ENCODE measurements around the gene WHRN.

Gene WHRN

GRCh38 chr9:114452219-114453165 lies 52.8 kb downstream of the WHRN start:
- Histone ChIP-seq H3K27ac (ENCODE audit: low read length) (no peak overlapping the region), H3K4me1 (ENCODE audit: control insufficient read depth, low read depth, low read length) (peaks cover 6% of the 10 kb centered on the region), H3K27me3 (ENCODE audit: control insufficient read depth, insufficient read depth, low read length) (no peaks in the 10 kb centered on the region), H3K36me3 (ENCODE audit: control insufficient read depth, low read depth, low read length) (no peaks in the 10 kb centered on the region), H3K9ac (ENCODE audit: low read length) (no peak overlapping the region), H3K4me3 (ENCODE audit: low read length) (no peak overlapping the region), H3K9me3 (ENCODE audit: control insufficient read depth, low read depth, low read length) (no peaks in the 10 kb centered on the region)

GRCh38 chr9:114451707-114452031 lies 53.6 kb downstream of the WHRN start:
- no peaks in the 10 kb centered on the region for H3K27me3 ChIP-seq (ENCODE audit: control insufficient read depth, insufficient read depth, low read length)
- peaks cover 6% of the 10 kb centered on the region for H3K4me1 ChIP-seq (ENCODE audit: control insufficient read depth, low read depth, low read length)
- H3K9ac ChIP-seq (ENCODE audit: low read length) = no peak overlapping the region
- no peak overlapping the region for H3K27ac ChIP-seq (ENCODE audit: low read length)
- H3K4me3 ChIP-seq (ENCODE audit: low read length) = no peak overlapping the region
- no peaks in the 10 kb centered on the region for H3K36me3 ChIP-seq (ENCODE audit: control insufficient read depth, low read depth, low read length)
- no peaks in the 10 kb centered on the region for H3K9me3 ChIP-seq (ENCODE audit: control insufficient read depth, low read depth, low read length)

GRCh38 chr9:114450833-114451706 lies 54.2 kb downstream of the WHRN start:
- Histone ChIP-seq H3K9ac (ENCODE audit: low read length) (peak overlapping the region; percentile 1), H3K4me3 (ENCODE audit: low read length) (no peak overlapping the region), H3K36me3 (ENCODE audit: control insufficient read depth, low read depth, low read length) (no peaks in the 10 kb centered on the region), H3K27me3 (ENCODE audit: control insufficient read depth, insufficient read depth, low read length) (no peaks in the 10 kb centered on the region), H3K9me3 (ENCODE audit: control insufficient read depth, low read depth, low read length) (no peaks in the 10 kb centered on the region), H3K27ac (ENCODE audit: low read length) (no peak overlapping the region), H3K4me1 (ENCODE audit: control insufficient read depth, low read depth, low read length) (peaks cover 6% of the 10 kb centered on the region)

- Histone ChIP-seq H3K36me3 (ENCODE audit: control insufficient read depth, low read depth, low read length) (no peaks in the 10 kb centered on the region), H3K27ac (ENCODE audit: low read length) (no peak overlapping the region), H3K4me3 (ENCODE audit: low read length) (no peak overlapping the region), H3K27me3 (ENCODE audit: control insufficient read depth, insufficient read depth, low read length) (no peaks in the 10 kb centered on the region), H3K9ac (ENCODE audit: low read length) (peak overlapping the region; percentile 1), H3K4me1 (ENCODE audit: control insufficient read depth, low read depth, low read length) (peaks cover 6% of the 10 kb centered on the region), H3K9me3 (ENCODE audit: control insufficient read depth, low read depth, low read length) (no peaks in the 10 kb centered on the region)
These were observed 55.1 kb downstream of the WHRN start for GRCh38 chr9:114450181-114450580.

- H3K36me3 ChIP-seq (ENCODE audit: control insufficient read depth, low read depth, low read length) = no peaks in the 10 kb centered on the region
- no peaks in the 10 kb centered on the region for H3K27me3 ChIP-seq (ENCODE audit: control insufficient read depth, insufficient read depth, low read length)
- no peak overlapping the region for H3K9ac ChIP-seq (ENCODE audit: low read length)
- no peak overlapping the region for H3K27ac ChIP-seq (ENCODE audit: low read length)
- H3K4me1 ChIP-seq (ENCODE audit: control insufficient read depth, low read depth, low read length) = peaks cover 6% of the 10 kb centered on the region
- no peaks in the 10 kb centered on the region for H3K9me3 ChIP-seq (ENCODE audit: control insufficient read depth, low read depth, low read length)
- H3K4me3 ChIP-seq (ENCODE audit: low read length) = no peak overlapping the region
These were observed 56.0 kb downstream of the WHRN start for GRCh38 chr9:114449236-114449635.

GRCh38 chr9:114448706-114449105 lies 56.6 kb downstream of the WHRN start:
- H3K9me3 ChIP-seq (ENCODE audit: control insufficient read depth, low read depth, low read length) = no peaks in the 10 kb centered on the region
- no peak overlapping the region for H3K9ac ChIP-seq (ENCODE audit: low read length)
- no peak overlapping the region for H3K27ac ChIP-seq (ENCODE audit: low read length)
- H3K36me3 ChIP-seq (ENCODE audit: control insufficient read depth, low read depth, low read length) = no peaks in the 10 kb centered on the region
- no peak overlapping the region for H3K4me3 ChIP-seq (ENCODE audit: low read length)
- H3K27me3 ChIP-seq (ENCODE audit: control insufficient read depth, insufficient read depth, low read length) = no peaks in the 10 kb centered on the region
- H3K4me1 ChIP-seq (ENCODE audit: control insufficient read depth, low read depth, low read length) = peaks cover 6% of the 10 kb centered on the region

- Histone ChIP-seq H3K27ac (ENCODE audit: low read length) (no peak overlapping the region), H3K27me3 (ENCODE audit: control insufficient read depth, insufficient read depth, low read length) (no peaks in the 10 kb centered on the region), H3K36me3 (ENCODE audit: control insufficient read depth, low read depth, low read length) (no peaks in the 10 kb centered on the region), H3K9ac (ENCODE audit: low read length) (no peak overlapping the region), H3K4me1 (ENCODE audit: control insufficient read depth, low read depth, low read length) (peaks cover 6% of the 10 kb centered on the region), H3K4me3 (ENCODE audit: low read length) (no peak overlapping the region), H3K9me3 (ENCODE audit: control insufficient read depth, low read depth, low read length) (no peaks in the 10 kb centered on the region)
These were observed 58.4 kb downstream of the WHRN start for GRCh38 chr9:114446672-114447450.

- no peak overlapping the region for H3K27ac ChIP-seq (ENCODE audit: low read length)
- no peak overlapping the region for H3K4me3 ChIP-seq (ENCODE audit: low read length)
- no peaks in the 10 kb centered on the region for H3K36me3 ChIP-seq (ENCODE audit: control insufficient read depth, low read depth, low read length)
- H3K9me3 ChIP-seq (ENCODE audit: control insufficient read depth, low read depth, low read length) = no peaks in the 10 kb centered on the region
- H3K9ac ChIP-seq (ENCODE audit: low read length) = no peak overlapping the region
- H3K4me1 ChIP-seq (ENCODE audit: control insufficient read depth, low read depth, low read length) = peaks cover 6% of the 10 kb centered on the region
- H3K27me3 ChIP-seq (ENCODE audit: control insufficient read depth, insufficient read depth, low read length) = no peaks in the 10 kb centered on the region
These were observed 59.2 kb downstream of the WHRN start for GRCh38 chr9:114446036-114446435.

GRCh38 chr9:114445616-114446015 lies 59.7 kb downstream of the WHRN start:
- Histone ChIP-seq H3K4me3 (ENCODE audit: low read length) (no peak overlapping the region), H3K27me3 (ENCODE audit: control insufficient read depth, insufficient read depth, low read length) (no peaks in the 10 kb centered on the region), H3K36me3 (ENCODE audit: control insufficient read depth, low read depth, low read length) (no peaks in the 10 kb centered on the region), H3K27ac (ENCODE audit: low read length) (no peak overlapping the region), H3K9me3 (ENCODE audit: control insufficient read depth, low read depth, low read length) (no peaks in the 10 kb centered on the region), H3K4me1 (ENCODE audit: control insufficient read depth, low read depth, low read length) (peaks cover 4% of the 10 kb centered on the region), H3K9ac (ENCODE audit: low read length) (no peak overlapping the region)

GRCh38 chr9:114442022-114442421 lies 63.3 kb downstream of the WHRN start:
- Histone ChIP-seq H3K27me3 (ENCODE audit: control insufficient read depth, insufficient read depth, low read length) (no peaks in the 10 kb centered on the region), H3K9ac (ENCODE audit: low read length) (no peak overlapping the region)

GRCh38 chr9:114437401-114437893 lies 67.8 kb downstream of the WHRN start:
- H3K4me3 ChIP-seq (ENCODE audit: low read length) = no peak overlapping the region
- H3K9me3 ChIP-seq (ENCODE audit: control insufficient read depth, low read depth, low read length) = no peaks in the 10 kb centered on the region
- H3K36me3 ChIP-seq (ENCODE audit: control insufficient read depth, low read depth, low read length) = no peaks in the 10 kb centered on the region
- H3K4me1 ChIP-seq (ENCODE audit: control insufficient read depth, low read depth, low read length) = no peaks in the 10 kb centered on the region
- H3K27me3 ChIP-seq (ENCODE audit: control insufficient read depth, insufficient read depth, low read length) = no peaks in the 10 kb centered on the region
- H3K9ac ChIP-seq (ENCODE audit: low read length) = no peak overlapping the region
- no peak overlapping the region for H3K27ac ChIP-seq (ENCODE audit: low read length)

More at GRCh38 chr9:114442022-114442421, 63.3 kb downstream of the WHRN start:
- Histone ChIP-seq H3K9me3 (ENCODE audit: control insufficient read depth, low read depth, low read length) (no peaks in the 10 kb centered on the region), H3K4me3 (ENCODE audit: low read length) (no peak overlapping the region), H3K36me3 (ENCODE audit: control insufficient read depth, low read depth, low read length) (no peaks in the 10 kb centered on the region), H3K4me1 (ENCODE audit: control insufficient read depth, low read depth, low read length) (no peaks in the 10 kb centered on the region), H3K27ac (ENCODE audit: low read length) (no peak overlapping the region)
